Endothelial cell of umbilical vein (primary cell): ENCODE results near the gene NDUFAB1.

Experiments used
- EZH2 ChIP-seq: IDR thresholded peaks from 2 replicates; pipeline ENCODE4 v1.6.1; 2012; ENCODE audit warnings: borderline replicate concordance, low read depth, mild to moderate bottlenecking, moderate library complexity, low read length, inconsistent platforms; ENCODE audit not compliant: severe bottlenecking
- JUN ChIP-seq: IDR thresholded peaks from 2 replicates; pipeline ENCODE4 v1.6.1; 2011; ENCODE audit warnings: borderline replicate concordance, low read depth; ENCODE audit not compliant: insufficient read length, insufficient read depth
- MYC ChIP-seq: IDR thresholded peaks from one replicate; pipeline ENCODE4 v1.6.1; 2011; ENCODE audit warnings: mild to moderate bottlenecking, low read depth, low read length
- POLR2AphosphoS5 ChIP-seq: IDR thresholded peaks from 2 replicates; pipeline ENCODE4 v1.6.1; 2012; ENCODE audit warnings: low read depth, mild to moderate bottlenecking, control low read depth, low read length, moderate library complexity; ENCODE audit not compliant: insufficient read depth
- TF ChIP-seq, protein P1 (sequence below), 2 donors: IDR thresholded peaks; 1 replicate in 1 of 2; 2 replicates in 1 of 2; pipeline ENCODE4 v1.5.1; 2011; ENCODE audit warnings: low read length in 2 of 2, mild to moderate bottlenecking in 2 of 2, moderate library complexity in 2 of 2, control low read depth in 1 of 2, inconsistent platforms in 1 of 2, low read depth in 1 of 2; ENCODE audit not compliant: insufficient read depth in 1 of 2; ENCODE audit errors: extremely low read depth in 1 of 2

- TF ChIP-seq, protein P1, sequence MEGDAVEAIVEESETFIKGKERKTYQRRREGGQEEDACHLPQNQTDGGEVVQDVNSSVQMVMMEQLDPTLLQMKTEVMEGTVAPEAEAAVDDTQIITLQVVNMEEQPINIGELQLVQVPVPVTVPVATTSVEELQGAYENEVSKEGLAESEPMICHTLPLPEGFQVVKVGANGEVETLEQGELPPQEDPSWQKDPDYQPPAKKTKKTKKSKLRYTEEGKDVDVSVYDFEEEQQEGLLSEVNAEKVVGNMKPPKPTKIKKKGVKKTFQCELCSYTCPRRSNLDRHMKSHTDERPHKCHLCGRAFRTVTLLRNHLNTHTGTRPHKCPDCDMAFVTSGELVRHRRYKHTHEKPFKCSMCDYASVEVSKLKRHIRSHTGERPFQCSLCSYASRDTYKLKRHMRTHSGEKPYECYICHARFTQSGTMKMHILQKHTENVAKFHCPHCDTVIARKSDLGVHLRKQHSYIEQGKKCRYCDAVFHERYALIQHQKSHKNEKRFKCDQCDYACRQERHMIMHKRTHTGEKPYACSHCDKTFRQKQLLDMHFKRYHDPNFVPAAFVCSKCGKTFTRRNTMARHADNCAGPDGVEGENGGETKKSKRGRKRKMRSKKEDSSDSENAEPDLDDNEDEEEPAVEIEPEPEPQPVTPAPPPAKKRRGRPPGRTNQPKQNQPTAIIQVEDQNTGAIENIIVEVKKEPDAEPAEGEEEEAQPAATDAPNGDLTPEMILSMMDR (IDR thresholded peaks at IDR 0.05; ENCODE audit: extremely low read depth in 1 of 2, insufficient read depth in 1 of 2, low read depth in 1 of 2, low read length in 2 of 2) = no peak
- no peak for TF ChIP-seq MYC
- TF ChIP-seq EZH2 = no peak
- TF ChIP-seq POLR2AphosphoS5 = no peak
- TF ChIP-seq JUN = no peak
Measured at GRCh38 chr16:23563186-23563585, 32.9 kb downstream of the NDUFAB1 start.
